Hepatocyte (in vitro differentiated cells): ENCODE measurements around the gene EIF4H.
"Not testable (repeated sequence)": the region's sequence is repeated elsewhere in the genome, so short reads cannot be mapped to it uniquely, and the experiment has no call there.

Experiments
- CTCF ChIP-seq: fragments of 200-600 bp; sonication (generic); IDR thresholded peaks from 2 replicates; pipeline ENCODE4 v1.5.1; 2016; ENCODE audit warnings: antibody characterized with exemption, mild to moderate bottlenecking; ENCODE audit not compliant: poor library complexity
- EZH2 ChIP-seq: fragments of 200-600 bp; sonication (generic); IDR thresholded peaks from 2 replicates; pipeline ENCODE4 v1.6.1; 2016; ENCODE audit warnings: antibody characterized with exemption, mild to moderate bottlenecking, borderline replicate concordance

DNA sequence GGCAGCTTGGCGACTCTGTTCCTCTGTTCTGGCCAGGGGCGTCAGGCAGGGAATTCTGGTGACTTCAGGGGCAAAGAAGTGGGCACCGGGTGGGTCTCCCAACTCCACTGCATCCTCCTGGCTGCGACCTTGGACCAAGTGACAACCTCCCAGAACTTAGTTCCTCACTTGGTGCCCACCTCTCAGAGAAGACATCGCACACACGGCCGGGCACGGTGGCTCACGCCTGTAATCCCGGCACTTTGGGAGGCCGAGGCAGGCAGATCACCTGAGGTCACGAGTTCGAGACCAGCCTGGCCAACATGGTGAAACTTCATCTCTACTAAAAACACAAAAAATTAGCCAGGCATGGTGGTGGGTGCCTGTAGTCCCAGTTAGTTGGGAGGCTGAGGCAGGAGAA, 50.8 kb downstream of the EIF4H start:
- not testable (repeated sequence) for TF ChIP-seq CTCF, EZH2
